HFF-Myc (cell line): ENCODE results near the gene ZNF580.

Experiments
- DNase-seq: peaks from one replicate; pipeline ENCODE4 v3.0.0-alpha.2; 2011; ENCODE audit warnings: low read depth; ENCODE audit errors: extremely low read depth
- H3K4me3 ChIP-seq: replicated peaks from 2 replicates; pipeline ENCODE4 v1.5.1; 2011; ENCODE audit warnings: low read depth, mild to moderate bottlenecking, control low read depth, low read length
- CTCF ChIP-seq: IDR thresholded peaks from 2 replicates; pipeline ENCODE4 v1.5.1; 2012; ENCODE audit warnings: mild to moderate bottlenecking, low read depth, low read length, control low read depth; ENCODE audit errors: missing control alignments

Gene ZNF580

GRCh38 chr19:55676383-55676782 lies 35.6 kb downstream of the ZNF580 start:
- no peak for TF ChIP-seq CTCF
- DNase-seq: no peak
- peak overlapping the region; percentile 77 for H3K4me3 ChIP-seq

- TF ChIP-seq CTCF: no peak
- no peak for DNase-seq
- H3K4me3 ChIP-seq: no peak overlapping the region
Observed at GRCh38 chr19:55676889-55677505, 36.2 kb downstream of the ZNF580 start.

- TF ChIP-seq CTCF: no peak
- H3K4me3 ChIP-seq: no peak overlapping the region
- no peak for DNase-seq
Observed at GRCh38 chr19:55677572-55678028, 36.8 kb downstream of the ZNF580 start.

GRCh38 chr19:55678121-55678671 lies 37.4 kb downstream of the ZNF580 start:
- no peak for DNase-seq
- no peak for TF ChIP-seq CTCF
- H3K4me3 ChIP-seq: no peak overlapping the region

- no peak for TF ChIP-seq CTCF
- H3K4me3 ChIP-seq: no peak overlapping the region
- DNase-seq: no peak
Observed at GRCh38 chr19:55679343-55680257, 38.8 kb downstream of the ZNF580 start.

- DNase-seq: no peak
- H3K4me3 ChIP-seq: no peak overlapping the region
- TF ChIP-seq CTCF: no peak
Observed at GRCh38 chr19:55680339-55681130, 39.7 kb downstream of the ZNF580 start.
